ENCODE measurements around the gene ZEB2.
A peak's percentile ranks its signal among the peaks of the same experiment; 100 is the strongest.

Gene ZEB2

DNA sequence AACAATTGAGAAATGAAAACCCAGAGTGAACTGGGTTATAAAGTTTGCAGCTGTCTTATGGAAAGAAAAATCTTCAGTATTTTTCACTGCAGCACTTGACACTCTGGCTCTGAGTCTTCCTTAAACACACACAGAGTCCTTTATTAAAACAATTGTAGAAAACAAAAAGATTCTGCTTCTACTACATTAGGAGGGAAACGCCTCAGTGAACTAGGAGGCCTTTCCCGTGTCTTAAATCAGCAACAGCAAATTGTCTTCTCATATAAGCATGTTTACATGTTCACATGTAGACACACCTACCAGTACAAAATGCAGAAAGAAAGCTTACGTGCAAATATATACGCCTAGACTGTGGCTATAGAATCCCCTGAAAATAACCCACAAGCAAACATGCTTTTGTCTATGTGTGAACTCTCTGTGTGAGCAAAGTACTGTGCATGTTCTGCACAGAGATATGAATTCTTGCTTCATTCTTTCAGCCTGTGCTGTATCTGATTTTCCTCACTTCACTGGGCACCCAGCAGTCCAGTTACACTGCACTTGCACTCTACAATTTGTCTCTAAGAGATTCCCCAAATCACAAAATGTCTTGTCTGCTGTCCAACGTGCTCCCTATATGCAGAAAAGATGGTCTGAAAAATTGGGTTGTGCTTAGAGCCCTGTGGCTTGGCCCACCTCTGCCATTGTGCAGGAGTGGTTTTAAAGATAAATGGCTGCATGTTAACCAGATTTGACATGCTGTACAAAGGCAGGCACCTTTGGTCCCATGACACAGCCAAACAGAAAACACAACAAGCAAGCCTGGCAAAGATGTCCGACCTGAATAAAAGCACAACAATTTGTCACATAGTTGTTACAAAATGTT, 24.5 kb downstream of the ZEB2 start:
- DNase-seq: no peak

DNA sequence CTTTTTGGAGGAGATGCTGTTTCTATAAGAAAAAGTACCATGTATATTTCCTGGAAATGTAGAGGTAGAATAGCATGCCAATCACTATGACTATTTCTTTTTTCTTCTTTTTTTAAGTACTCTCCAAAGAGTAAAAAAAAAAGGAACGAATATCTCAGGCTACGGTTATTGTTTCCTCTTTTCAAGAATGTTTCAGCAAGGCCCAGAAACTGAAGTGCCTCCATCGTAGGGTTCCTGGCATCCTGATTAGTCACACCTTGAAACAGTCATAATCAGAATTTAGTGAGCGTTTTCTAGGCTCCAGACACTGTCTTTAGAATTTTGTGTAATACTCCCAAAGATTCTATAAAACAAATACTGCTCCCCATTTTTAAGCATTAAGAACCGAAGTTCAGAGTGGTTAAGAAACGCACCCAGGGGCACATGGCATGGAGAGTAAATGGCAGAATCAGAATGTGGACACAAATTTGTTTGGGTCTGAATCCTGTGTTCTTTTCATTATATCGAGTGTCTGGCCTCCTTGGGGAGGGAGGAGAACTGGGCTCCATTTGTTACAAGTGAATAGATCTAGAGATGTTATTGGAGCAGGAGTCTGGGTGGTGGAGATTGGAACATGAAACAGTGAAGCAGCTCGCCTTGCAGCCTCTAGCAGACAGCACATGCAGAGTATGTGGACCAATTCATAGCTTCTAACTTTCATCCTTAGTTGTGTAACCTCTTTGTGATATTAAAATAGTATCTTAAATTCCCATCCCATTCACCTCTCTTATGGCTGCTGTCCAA, 26.7 kb downstream of the ZEB2 start:
- DNase-seq: peak; percentile 57 to 85 (median 68)

DNA sequence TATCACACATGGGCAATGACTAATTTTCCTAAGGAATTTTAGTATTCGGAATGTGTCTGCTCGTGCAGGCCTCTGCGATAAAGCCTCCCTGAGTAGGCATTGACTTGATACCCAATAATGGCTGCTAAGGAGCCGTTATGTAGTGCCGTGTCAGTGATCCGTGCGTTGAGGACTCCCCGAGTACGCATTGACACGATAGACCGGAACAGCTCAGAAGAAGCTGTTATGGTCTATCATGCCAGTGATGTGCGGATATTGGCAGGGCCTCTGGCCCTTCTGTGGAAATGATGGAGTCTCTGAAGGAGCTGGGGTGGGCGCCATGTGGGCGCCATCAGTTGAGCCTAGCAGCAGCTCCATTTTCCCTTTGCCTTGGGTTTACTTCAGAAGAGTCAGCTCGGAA, 29.1 kb downstream of the ZEB2 start:
- DNase-seq: no peak

DNA sequence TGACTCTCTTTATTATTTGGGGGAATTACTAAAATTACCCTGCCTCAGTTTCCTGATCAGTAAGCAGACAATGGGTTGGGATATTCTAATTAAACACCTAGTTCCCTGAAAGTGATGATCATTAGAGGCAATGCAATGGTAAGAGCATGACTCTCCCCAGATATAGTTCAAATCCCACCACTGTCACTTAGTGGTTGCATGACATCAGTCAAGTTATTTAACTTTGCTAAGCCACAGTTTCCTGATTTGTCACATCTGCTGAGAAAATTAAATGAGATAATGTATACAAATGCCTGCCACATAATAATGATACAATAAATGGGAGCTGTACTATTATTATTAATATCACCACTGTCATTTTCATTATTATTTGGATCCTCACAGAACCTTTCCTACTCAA, 29.9 kb downstream of the ZEB2 start:
- peak in 1 of 4 experiments; percentile 35 for DNase-seq

DNA sequence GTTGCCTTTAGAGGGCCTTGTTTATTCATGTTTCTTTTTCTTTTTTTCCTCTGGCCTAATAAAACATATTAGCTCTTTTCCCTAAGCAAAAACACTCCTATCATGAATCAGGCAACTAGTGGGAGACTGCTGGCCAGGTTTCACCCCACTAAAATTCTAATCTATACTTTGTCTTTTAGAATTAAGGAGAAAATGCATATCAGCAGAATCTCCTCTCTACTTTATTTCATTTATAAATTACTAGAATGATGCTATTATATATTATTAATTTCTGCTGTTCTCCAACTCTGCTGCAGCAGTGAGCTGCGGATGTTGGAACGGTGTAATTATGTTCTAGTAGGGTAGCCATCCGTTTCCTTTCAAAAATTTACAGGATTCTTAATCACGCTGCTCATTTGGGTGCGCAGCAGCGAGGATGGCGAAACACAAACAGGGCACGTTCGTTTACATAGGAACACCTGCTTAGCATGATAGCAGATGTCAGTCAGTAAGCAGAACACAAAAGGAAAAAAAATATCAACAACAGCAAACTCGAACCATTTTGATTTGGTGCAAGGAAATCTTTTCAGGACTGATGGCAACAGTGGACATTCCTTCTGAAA, 30.5 kb downstream of the ZEB2 start:
- DNase-seq: no peak

DNA sequence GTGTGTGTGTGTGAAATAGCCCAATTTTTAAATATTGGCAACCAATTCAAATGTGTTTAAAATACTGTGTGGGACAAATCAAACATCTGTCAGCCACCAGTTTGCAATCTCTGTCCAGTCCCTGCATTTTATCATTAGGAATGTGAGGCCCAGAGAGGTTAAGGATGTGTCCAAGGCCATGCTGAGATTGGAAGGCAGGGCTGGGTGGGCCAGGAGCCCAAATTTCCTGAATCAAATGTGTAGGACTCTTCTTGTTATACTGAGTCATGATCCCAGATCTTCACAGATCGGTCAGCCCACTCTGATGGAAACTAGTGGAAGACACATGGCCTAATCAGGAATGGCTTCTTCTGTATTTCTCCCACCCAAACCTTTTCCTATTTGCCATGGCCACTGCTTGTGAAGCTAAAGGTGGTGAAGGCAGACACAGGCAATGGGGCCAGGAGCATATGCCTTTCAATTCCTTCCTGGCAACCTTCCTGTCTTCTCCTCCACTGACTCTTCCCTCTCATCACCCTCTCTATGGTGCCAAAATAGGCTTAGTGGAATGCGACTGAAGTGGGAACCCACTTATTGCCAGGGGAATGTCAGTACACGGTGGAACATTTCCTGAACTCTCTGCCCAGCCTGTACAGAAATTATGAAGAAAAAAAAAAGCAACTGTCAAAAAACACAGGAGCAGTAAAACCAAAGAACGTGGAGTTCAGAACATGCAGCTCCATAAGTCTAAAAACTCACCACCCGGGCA, 35.5 kb downstream of the ZEB2 start:
- DNase-seq: no peak

DNA sequence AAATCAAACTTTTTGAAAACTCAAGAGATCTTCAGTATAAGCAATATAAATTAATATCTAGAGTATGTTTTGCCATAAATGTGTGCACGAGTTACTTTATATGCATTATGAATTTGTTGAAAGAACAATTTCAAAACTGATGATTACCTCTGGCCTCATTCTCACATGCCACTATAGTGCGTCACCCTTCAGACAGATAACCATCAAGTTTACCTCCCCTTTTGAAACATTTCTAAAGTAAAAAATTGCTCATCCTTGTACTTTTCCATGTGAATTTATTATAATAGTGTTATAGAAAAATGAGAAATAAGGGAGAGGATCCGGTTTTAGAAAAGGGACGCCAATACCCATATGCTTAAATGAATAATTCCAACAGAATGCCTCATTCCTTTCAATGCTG, 38.3 kb downstream of the ZEB2 start:
- DNase-seq: no peak

DNA sequence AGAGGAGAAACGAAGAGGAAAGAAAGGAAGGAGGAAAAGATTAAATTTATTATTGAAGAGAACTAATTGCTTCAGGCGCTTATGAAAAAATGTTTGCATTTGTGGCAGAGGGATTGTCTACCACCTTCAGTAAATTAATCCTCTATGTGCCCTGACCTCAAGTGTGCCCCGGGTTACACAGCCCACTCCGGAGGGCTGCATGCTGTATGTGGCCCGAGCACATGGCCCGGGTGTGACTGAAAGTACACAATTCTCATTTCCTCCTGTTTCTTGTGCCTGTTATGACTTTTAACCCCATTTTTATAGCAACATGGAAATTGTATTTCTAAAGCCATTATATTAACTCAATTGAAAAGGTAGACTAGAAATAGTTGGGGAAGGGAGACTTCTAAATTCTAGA, 38.8 kb downstream of the ZEB2 start:
- peak in 1 of 4 experiments; percentile 32 for DNase-seq

DNA sequence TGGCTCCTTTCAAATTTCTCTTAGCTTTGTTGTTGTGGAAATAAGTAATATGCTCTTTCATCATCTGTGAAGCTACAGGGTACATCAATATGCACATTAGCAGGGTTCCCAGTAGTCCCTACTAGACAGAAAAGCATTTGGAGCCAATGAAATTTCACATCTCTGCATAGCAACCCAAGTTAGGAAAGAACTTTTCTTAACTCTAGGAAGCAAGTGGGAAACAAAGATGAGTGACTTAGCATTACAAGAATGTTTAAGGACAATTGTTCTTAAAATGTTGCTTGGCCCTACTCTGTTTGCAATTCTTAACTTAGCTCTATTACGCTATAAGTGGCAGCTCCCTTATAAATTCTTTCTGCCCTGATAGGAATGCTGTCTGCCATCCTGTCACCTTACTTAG, 39.6 kb downstream of the ZEB2 start:
- no peak for DNase-seq

DNA sequence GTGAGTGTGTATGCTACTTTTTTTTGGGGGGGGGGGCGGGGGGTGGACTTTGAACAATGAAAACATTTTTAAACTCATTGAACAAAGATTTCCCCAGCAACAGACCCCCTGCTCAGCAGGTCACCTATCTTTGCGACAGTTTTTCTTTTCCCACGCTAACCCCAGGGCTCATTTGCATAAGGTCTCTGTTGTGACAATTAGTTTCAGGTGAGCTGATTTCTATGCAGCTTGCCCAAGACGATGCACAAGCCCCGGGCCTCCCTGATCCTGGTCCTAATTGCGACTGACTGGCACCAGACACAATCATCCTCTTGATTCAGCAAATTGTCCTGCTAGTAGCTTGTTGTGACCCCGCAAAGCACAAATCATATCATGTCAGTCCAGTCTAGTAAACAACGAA, 40.3 kb downstream of the ZEB2 start:
- no peak for DNase-seq

DNA sequence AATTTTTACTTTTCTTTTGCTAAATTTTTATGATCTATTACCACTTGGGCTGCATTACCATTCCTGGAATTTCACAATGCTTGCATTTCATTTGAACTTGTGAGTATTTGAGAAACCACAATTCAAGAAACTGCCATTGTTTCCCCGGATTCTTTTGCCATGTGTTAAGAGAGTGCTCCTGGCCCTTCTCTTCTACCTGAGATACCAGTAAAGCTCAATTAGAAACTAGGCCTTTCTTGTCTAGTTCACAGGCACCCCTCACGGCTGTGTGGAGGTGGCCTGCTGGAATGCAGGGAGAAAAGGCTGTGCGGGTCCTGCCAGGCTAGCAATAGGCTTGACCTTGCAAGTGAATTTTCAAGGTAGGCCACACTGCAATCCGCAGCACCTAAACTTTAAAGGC, 40.8 kb downstream of the ZEB2 start:
- no peak for DNase-seq

DNA sequence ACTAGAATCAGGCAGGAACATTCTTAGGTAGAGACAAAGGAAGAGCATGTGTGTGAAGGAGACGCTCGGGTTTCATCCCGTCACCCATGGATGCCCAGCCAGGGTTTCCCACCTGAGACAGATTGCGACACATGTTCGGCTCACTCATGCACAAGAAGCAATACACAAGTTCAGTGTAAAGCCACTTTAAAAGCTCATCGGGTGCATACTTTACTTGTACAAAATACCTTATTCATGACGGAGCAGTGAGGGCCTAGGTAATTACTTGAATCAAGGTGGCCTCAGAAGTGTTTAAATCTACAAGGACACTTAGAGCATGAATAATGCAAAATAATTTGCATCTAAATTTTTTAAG, 42.0 kb downstream of the ZEB2 start:
- DNase-seq: no peak

DNA sequence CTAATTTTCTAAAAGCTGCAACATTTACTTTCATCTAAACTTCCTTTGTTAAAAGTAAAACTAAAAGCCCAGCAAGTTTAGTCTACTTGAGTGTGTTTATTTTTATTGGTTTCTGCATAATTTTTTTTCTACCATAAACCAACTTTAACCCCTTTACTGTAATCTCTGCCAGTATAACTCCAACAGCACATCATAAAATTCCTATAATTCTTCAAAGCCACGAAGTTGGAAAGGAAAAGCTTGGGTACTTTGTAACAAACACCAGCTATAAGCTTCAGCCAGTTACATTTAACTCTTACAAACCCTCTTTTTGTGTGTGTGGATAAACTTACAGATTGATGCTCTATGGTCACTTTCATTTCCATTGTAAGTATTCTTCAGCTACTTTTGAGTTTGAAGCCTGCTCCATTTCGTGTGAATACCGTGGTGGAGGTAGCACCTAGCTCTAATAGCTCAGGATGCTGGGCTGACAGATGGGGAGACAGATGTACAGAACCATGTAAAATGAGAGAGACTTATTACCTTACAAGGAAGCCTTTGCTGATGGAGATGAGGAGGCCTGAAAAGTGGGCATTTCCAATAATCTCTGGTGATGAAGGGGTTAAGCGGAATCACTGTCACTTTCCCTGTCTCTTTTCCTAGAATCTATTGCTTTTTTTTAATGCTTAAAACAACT, 42.5 kb downstream of the ZEB2 start:
- no peak for DNase-seq

DNA sequence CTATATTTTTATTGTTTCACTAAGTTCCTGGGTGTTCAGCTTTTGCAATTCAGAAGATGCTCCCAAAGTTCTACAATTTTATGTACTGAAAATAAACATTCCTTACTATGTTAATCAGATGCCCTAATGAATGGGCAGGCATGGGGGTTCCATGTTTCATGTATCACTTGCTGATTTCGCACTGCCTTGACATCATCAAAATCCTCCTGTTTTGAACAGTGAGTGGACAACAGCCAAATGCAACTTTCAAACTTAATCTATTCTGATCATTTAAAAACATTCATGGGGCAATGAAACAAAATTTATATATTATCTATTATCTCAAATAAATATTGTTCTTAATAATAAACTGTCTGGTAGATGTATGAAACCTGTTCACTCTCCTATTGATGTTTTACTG, 43.2 kb downstream of the ZEB2 start:
- no peak for DNase-seq

DNA sequence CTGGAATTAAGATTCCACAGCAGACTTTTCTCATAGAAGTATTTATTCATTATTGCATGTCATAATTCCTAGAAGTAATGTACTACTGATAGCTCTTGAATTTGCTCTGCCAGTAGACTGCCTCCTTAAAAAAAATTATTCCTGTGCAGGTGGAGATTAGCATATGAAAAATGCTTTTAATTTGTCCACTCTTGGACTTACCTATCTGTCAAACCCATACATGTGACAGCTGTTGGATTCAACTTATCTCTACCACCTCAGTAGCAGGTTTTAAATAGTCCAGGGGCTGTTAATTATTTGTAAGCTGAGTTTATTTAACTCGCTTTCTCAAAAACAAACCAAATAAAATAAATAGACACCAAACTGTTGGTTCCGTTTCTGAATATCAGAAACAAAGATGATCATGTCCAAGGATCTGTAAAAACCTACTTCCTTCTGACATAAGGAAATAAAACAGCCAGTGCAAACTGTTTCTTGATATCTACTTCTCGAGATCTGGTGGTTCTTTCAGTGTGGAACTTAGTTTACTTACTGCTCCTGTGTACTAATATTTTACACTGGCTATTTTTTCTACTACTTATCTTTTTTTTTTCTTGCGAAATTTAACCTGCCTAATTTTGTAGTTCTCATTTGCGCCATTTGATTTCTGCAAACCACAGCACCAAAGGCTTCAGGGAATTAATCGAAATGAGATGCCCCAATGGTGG, 44.2 kb downstream of the ZEB2 start:
- DNase-seq: no peak

DNA sequence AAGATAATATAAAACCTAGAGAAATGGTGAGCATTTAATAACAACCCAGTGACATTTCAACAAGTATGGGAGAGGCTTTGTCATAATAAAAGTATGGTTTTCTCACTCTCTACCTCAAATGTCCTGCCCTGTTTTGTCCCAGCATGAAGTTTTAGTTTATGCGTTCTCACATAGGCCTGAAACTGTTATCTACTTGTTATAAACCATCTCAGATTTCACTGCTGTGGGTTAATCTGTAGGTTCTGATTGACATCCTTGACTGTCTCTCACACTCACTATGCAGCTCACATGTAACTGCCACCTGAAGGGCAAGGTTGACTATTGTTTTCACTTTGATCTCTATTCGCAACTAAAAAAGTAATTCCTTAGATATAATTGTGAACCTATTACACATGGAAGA, 44.9 kb downstream of the ZEB2 start:
- DNase-seq: no peak

DNA sequence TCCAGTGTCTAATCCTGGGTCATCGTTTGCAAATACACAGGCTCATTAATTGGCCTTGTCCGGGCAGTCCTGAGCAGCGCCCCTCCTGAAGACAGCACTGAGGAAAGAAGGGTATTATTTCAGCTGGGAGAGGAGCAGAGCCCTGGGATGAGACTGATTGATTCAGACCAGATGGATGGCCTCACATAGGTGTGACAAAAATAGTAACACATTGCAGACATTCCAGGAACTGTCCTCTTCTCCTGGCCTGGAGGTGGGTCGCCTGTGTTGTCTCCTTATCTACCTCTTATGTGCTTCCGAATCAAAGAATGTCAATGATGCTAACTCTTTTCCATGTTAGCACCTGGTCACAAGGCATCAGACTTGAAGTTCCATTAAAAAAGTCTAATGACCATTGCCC, 45.9 kb downstream of the ZEB2 start:
- no peak for DNase-seq

DNA sequence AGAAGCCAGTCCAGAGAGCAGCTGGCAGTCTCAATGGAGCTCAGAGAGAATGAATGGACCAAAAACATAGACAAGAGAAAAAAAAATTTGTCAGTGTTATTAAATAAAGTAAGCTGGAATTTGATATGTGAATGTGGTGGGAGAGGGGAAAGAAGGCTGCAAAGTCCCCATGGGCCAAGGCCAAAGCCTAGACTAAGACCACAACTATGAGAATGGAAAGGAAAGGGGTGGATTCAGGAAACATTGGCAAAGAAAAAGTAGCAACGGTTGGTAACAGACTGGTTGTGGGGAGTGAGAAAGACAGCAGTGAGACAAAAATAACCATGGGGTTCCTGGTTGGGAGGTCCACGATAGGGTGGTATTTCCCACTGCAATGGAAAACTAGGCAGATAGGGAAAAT, 47.0 kb downstream of the ZEB2 start:
- DNase-seq: no peak

DNA sequence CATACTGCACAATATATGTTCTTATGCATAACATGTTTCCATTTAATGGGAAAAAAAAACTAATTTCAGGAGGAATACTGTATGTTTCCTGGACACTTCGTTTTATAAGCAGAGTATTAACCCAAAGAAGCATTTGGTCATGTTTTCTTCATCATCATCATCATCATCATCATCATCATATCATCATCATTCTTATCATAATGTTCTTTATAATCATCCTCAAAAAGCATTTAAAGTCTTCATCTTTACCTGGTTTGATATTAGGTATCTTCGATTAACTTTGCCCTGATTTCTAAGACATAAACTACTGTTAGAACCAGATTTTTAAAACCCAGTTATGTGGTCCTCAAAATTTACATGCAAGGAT, 47.9 kb downstream of the ZEB2 start:
- no peak for DNase-seq

DNA sequence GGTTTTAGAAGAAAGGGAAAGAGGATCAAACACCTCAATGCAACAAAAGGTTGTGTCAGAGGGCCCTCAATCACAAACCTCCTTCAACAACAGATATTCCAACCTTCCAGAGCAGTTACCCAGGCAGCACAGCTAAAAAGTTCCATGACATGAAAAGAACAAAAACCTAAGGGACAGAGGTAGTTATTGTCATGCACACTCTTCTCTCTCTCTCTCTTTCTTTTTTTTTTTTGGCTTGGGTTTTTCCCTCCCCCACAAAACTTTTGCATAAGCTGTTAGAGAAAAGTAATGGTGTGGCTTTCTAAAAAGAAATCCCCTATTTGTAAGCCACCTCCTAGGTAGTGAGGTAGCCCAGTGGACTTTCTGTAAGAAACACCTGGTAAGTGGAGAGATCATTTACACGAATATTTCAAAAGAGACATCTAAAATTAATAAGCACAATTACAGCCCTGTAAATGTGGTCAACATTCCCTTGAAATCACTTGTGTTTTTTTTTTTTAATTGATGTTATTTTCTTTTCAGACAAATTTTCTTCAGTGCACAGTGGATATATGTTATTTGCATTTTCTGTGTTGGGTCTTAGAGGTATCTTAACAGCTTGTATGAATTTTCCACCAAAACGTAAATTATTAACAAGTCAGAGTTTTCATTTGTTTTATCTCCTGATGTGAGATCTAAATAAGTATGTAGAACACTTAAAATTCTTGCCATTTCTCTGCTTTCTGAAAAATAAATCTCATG, 48.4 kb downstream of the ZEB2 start:
- DNase-seq: no peak

DNA sequence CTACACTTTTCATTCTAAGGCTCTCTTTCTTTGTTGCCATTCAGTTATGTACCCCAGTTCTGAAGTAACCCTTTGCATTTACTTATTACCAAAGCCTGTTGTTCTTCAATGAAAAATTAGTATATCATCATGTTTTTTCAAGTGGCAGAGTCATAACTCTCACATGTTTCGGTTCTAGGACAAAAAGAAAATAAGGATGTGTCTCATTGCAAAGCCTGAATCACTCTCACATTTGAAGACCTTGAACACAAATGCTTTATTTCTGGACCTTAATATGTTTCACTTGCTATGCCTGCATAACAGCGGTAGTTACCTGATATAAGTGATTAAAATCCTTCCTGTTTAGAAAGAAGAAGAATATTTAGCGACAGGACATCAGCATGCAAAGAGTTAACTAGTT, 49.1 kb downstream of the ZEB2 start:
- peak in 1 of 4 experiments; percentile 33 for DNase-seq
